OCI-LY1 (cell line): Measurements from ENCODE around the gene NUP155.

Experiments
- H2AFZ ChIP-seq: fragments of 200-600 bp; sonication (generic), shearing (Covaris generic); 2 replicates; pipeline ENCODE4 v1.6.0; 2014; ENCODE audit warnings: antibody characterized with exemption, mild to moderate bottlenecking, low read length
- H3F3A ChIP-seq: fragments of 200-600 bp; sonication (generic), shearing (Covaris generic); 2 replicates; pipeline ENCODE4 v1.6.0; 2014; ENCODE audit warnings: mild to moderate bottlenecking, antibody characterized with exemption, low read length, moderate library complexity; ENCODE audit not compliant: insufficient read depth
- H3K27ac ChIP-seq: fragments of 200-600 bp; sonication (generic); 2 replicates; pipeline ENCODE4 v1.5.1; 2014; ENCODE audit warnings: low read length, mixed run types, mild to moderate bottlenecking, low read depth; ENCODE audit not compliant: poor library complexity, severe bottlenecking
- H3K27me3 ChIP-seq: fragments of 200-600 bp; sonication (generic); 2 replicates; pipeline ENCODE4 v1.6.0; 2014; ENCODE audit warnings: antibody characterized with exemption, mild to moderate bottlenecking, low read length, moderate library complexity; ENCODE audit not compliant: insufficient read depth
- H3K36me3 ChIP-seq: fragments of 200-600 bp; sonication (generic); 2 replicates; pipeline ENCODE4 v1.6.1; 2014; ENCODE audit warnings: mild to moderate bottlenecking, antibody characterized with exemption, low read length, moderate library complexity, mixed read lengths; ENCODE audit not compliant: insufficient read depth
- H3K4me1 ChIP-seq: fragments of 200-600 bp; sonication (generic); 2 replicates; pipeline ENCODE4 v1.5.1; 2014; ENCODE audit warnings: mild to moderate bottlenecking, low read length, moderate library complexity; ENCODE audit not compliant: insufficient read depth, severe bottlenecking
- H3K4me2 ChIP-seq: fragments of 200-600 bp; sonication (generic), shearing (Covaris generic); 2 replicates; pipeline ENCODE4 v1.6.1; 2014; ENCODE audit warnings: low read length
- H3K4me3 ChIP-seq: fragments of 200-600 bp; sonication (generic); 2 replicates; pipeline ENCODE4 v1.5.1; 2014; ENCODE audit warnings: low read length, low read depth, mild to moderate bottlenecking, mixed read lengths; ENCODE audit not compliant: poor library complexity, severe bottlenecking
- H3K79me2 ChIP-seq: fragments of 200-600 bp; shearing (Covaris generic); 2 replicates; pipeline ENCODE4 v1.6.1; 2016; ENCODE audit warnings: mixed run types, low read length, mixed read lengths; ENCODE audit not compliant: insufficient read depth
- H3K9ac ChIP-seq: fragments of 200-600 bp; sonication (generic), shearing (Covaris generic); 2 replicates; pipeline ENCODE4 v1.6.1; 2014; ENCODE audit warnings: mild to moderate bottlenecking, low read length, mixed read lengths
- H3K9me2 ChIP-seq: fragments of 200-600 bp; sonication (generic), shearing (Covaris generic); 2 replicates; pipeline ENCODE4 v1.6.1; 2014; ENCODE audit warnings: low read depth, mild to moderate bottlenecking, low read length, mixed read lengths
- H3K9me3 ChIP-seq: fragments of 200-600 bp; shearing (Covaris generic); 2 replicates; pipeline ENCODE4 v1.6.1; 2014; ENCODE audit warnings: low read length, mixed read lengths
- H4K20me1 ChIP-seq: fragments of 200-600 bp; sonication (generic), shearing (Covaris generic); 2 replicates; pipeline ENCODE4 v1.6.0; 2016; ENCODE audit warnings: mild to moderate bottlenecking, low read length; ENCODE audit not compliant: insufficient read depth
- CTCF ChIP-seq: fragments of 200-600 bp; sonication (generic), shearing (Covaris generic); IDR thresholded peaks from 2 replicates; pipeline ENCODE4 v1.5.1; 2017; ENCODE audit warnings: mild to moderate bottlenecking, antibody characterized with exemption, low read length, moderate library complexity, mixed read lengths
- EZH2 ChIP-seq: fragments of 200-600 bp; sonication (generic), shearing (Covaris generic); IDR thresholded peaks from 2 replicates; pipeline ENCODE4 v1.8.0; 2017; ENCODE audit warnings: borderline replicate concordance, mixed run types, mild to moderate bottlenecking, antibody characterized with exemption, low read length, moderate library complexity, mixed read lengths

NUP155 gene

GRCh38 chr5:37249815-37250164, 121.1 kb downstream of the NUP155 start:
- Histone ChIP-seq H3K9me2 (no peaks in the 10 kb centered on the region), H4K20me1 (no peaks in the 10 kb centered on the region), H3K79me2 (no peaks in the 10 kb centered on the region), H3K4me3 (peak overlapping the region; percentile 74), H3K27ac (peak overlapping the region; percentile 48), H3K27me3 (no peaks in the 10 kb centered on the region), H3F3A (no peaks in the 10 kb centered on the region), H3K9ac (peak overlapping the region; percentile 78), H3K9me3 (peaks cover 5% of the 10 kb centered on the region), H3K4me1 (peaks cover 23% of the 10 kb centered on the region), H2AFZ (peak overlapping the region; percentile 5), H3K4me2 (peak overlapping the region; percentile 69), H3K36me3 (no peaks in the 10 kb centered on the region)
- TF ChIP-seq EZH2 (no peak), CTCF (no peak)

- Histone ChIP-seq H3K4me2 (peak within 1 kb of the TSS; percentile 69), H3K9ac (peak within 1 kb of the TSS; percentile 78), H3K9me2 (no peaks in the 10 kb centered on the region), H3K79me2 (no peaks in the 10 kb centered on the region), H3K4me3 (peak within 1 kb of the TSS; percentile 74), H3K4me1 (peaks cover 23% of the 10 kb centered on the region), H3K9me3 (peaks cover under 1% of the 10 kb centered on the region), H3K27ac (peak within 1 kb of the TSS; percentile 48), H3K27me3 (no peaks in the 10 kb centered on the region), H4K20me1 (no peaks in the 10 kb centered on the region), H3K36me3 (no peaks in the 10 kb centered on the region), H2AFZ (peak within 1 kb of the TSS; percentile 5), H3F3A (no peaks in the 10 kb centered on the region)
- peak; percentile 17; the same call in 1 of the 2 replicates for TF ChIP-seq CTCF
- no peak for TF ChIP-seq EZH2
Observed at GRCh38 chr5:37248970-37249814, 121.7 kb downstream of the NUP155 start, which contains the start of gene CPLANE1. CPLANE1 (minus strand) TSS chr5:37249376; CDS start chr5:37247698, 1,678 bp downstream.

- Histone ChIP-seq H4K20me1 (no peaks in the 10 kb centered on the region), H3K4me3 (peak overlapping the region; percentile 74), H2AFZ (no peak overlapping the region), H3F3A (no peaks in the 10 kb centered on the region), H3K9me2 (no peaks in the 10 kb centered on the region), H3K4me1 (peaks cover 23% of the 10 kb centered on the region), H3K9me3 (no peaks in the 10 kb centered on the region), H3K27me3 (no peaks in the 10 kb centered on the region), H3K27ac (peak overlapping the region; percentile 26), H3K4me2 (peak overlapping the region; percentile 69), H3K9ac (peak overlapping the region; percentile 78), H3K36me3 (no peaks in the 10 kb centered on the region), H3K79me2 (no peaks in the 10 kb centered on the region)
- TF ChIP-seq CTCF (no peak), EZH2 (no peak)
Observed at GRCh38 chr5:37248421-37248969, 122.4 kb downstream of the NUP155 start.
